Measurements from ENCODE around the gene TRIO.
"Not testable (repeated sequence)": the region's sequence is repeated elsewhere in the genome, so short reads cannot be mapped to it uniquely, and the experiment has no call there.

The TRIO gene

DNA sequence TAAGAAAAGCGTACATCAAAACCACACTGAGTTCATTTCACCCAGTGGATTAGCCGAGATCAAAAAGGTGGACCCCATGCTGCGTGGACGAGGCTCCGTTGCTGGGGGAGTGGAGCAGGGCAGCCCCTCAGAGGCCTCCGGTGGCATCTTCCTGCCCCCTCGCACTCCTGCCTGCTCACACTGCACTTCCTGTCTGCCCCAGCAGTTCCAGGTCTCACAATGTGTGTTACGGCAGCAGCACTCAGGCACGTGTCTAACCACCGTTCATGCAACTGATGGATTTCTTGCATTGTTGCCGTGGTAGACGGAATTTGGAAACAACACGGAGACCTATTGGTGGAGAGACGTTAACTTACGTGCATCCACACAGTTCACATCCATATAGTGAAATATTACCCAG, 241.9 kb downstream of the TRIO start:
- no peak for TF ChIP-seq BHLHE40 (IDR thresholded peaks at IDR 0.05; ENCODE audit: borderline replicate concordance)
- TF ChIP-seq NFRKB (IDR thresholded peaks at IDR 0.05): no peak
- no peak for TF ChIP-seq HDGF (IDR thresholded peaks at IDR 0.05; ENCODE audit: borderline replicate concordance)
- no peak for TF ChIP-seq L3MBTL2 (conservative IDR thresholded peaks at IDR 0.05)
- no peak for TF ChIP-seq SUZ12 (IDR thresholded peaks at IDR 0.05)
- no peak for TF ChIP-seq PKNOX1 (IDR thresholded peaks at IDR 0.05)
- no peak for TF ChIP-seq CTBP1 (IDR thresholded peaks at IDR 0.05; ENCODE audit: borderline replicate concordance)
- TF ChIP-seq FOXM1 (IDR thresholded peaks at IDR 0.05; ENCODE audit: borderline replicate concordance): no peak
- TF ChIP-seq FOXA1 (IDR thresholded peaks at IDR 0.05): no peak
- TF ChIP-seq ZNF384 (IDR thresholded peaks at IDR 0.05): no peak
- no peak for TF ChIP-seq ARNT (IDR thresholded peaks at IDR 0.05)
- TF ChIP-seq FOXK2 (IDR thresholded peaks at IDR 0.05): no peak
- TF ChIP-seq TARDBP (IDR thresholded peaks at IDR 0.05): no peak
- TF ChIP-seq SP1 (IDR thresholded peaks at IDR 0.05): no peak
- no peak for TF ChIP-seq LEF1 (IDR thresholded peaks at IDR 0.05; ENCODE audit: borderline replicate concordance)
- TF ChIP-seq ELF4 (IDR thresholded peaks at IDR 0.05): no peak
- DNase-seq (ENCODE audit: extremely low spot score): no peak
- ChIA-PET CTCF (no interaction called here), POLR2A (no interaction called here)

GRCh38 chr5:14386884-14387624, 243.9 kb downstream of the TRIO start:
- DNase-seq (ENCODE audit: extremely low spot score): no peak
- TF ChIP-seq CTBP1 (IDR thresholded peaks at IDR 0.05; ENCODE audit: borderline replicate concordance) (no peak), FOXM1 (IDR thresholded peaks at IDR 0.05; ENCODE audit: borderline replicate concordance) (no peak), SP1 (IDR thresholded peaks at IDR 0.05) (no peak), HDGF (IDR thresholded peaks at IDR 0.05; ENCODE audit: borderline replicate concordance) (no peak), L3MBTL2 (conservative IDR thresholded peaks at IDR 0.05) (no peak), FOXK2 (IDR thresholded peaks at IDR 0.05) (no peak), BHLHE40 (IDR thresholded peaks at IDR 0.05; ENCODE audit: borderline replicate concordance) (no peak), ZNF384 (IDR thresholded peaks at IDR 0.05) (no peak), PKNOX1 (IDR thresholded peaks at IDR 0.05) (no peak), FOXA1 (IDR thresholded peaks at IDR 0.05) (no peak), SUZ12 (IDR thresholded peaks at IDR 0.05) (no peak), TARDBP (IDR thresholded peaks at IDR 0.05) (no peak), ELF4 (IDR thresholded peaks at IDR 0.05) (no peak), ARNT (IDR thresholded peaks at IDR 0.05) (no peak), LEF1 (IDR thresholded peaks at IDR 0.05; ENCODE audit: borderline replicate concordance) (no peak), NFRKB (IDR thresholded peaks at IDR 0.05) (no peak)
- ChIA-PET POLR2A (no interaction called here), CTCF (interaction anchor here (0.5 kb wide), 1 partner anchor 400 kb away, joined by 5 read pairs; no protein-coding TSS in a partner anchor)

GRCh38 chr5:14388741-14389140, 245.6 kb downstream of the TRIO start:
- ChIA-PET CTCF (interaction anchor here (0.6 to 1.1 kb wide), 3 partner anchors 25 to 260 kb away, joined by 3 to 4 read pairs (median 3); no protein-coding TSS in a partner anchor), POLR2A (no interaction called here)
- DNase-seq (ENCODE audit: extremely low spot score): no peak
- TF ChIP-seq FOXA1 (IDR thresholded peaks at IDR 0.05) (no peak), PKNOX1 (IDR thresholded peaks at IDR 0.05) (no peak), ZNF384 (IDR thresholded peaks at IDR 0.05) (no peak)

DNA sequence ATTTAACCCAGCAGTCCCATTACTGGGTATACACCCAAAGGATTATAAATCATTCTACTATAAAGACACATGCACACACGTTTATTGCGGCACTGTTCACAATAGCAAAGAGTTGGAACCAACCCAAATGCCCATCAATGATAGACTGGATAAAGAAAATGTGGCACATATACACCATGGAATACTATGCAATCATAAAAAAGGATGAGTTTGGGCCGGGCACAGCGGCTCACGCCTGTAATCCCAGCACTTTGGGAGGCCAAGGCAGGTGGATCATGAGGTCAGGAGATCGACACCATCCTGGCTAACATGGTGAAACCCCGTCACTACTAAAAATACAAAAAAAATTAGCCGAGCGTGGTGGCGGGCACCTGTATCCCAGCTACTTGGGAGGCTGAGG, 249.4 kb downstream of the TRIO start:
- DNase-seq (ENCODE audit: extremely low spot score); POLR2A ChIA-PET; CTCF ChIA-PET: not testable (repeated sequence)

DNA sequence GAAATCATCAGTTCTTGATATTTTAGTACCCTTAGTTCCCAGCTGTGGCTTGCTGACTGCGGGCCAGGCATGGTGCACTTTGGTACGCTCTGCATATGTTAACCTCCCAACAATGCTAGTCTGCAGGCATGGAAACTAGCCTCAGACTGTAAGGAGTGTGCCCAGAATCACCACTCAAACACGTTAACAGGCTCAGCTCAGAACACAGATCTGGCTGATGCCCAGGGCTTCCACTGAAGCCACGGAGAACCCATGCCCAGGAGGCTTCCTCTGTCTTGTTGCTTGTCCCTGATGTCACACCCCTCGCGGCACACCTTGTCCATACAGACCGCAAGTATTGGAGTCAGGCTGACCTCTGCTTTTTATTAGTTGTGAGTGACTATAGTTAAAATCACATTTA, 251.2 kb downstream of the TRIO start:
- ChIA-PET CTCF (no interaction called here), POLR2A (no interaction called here)
- no peak for TF ChIP-seq SUZ12 (IDR thresholded peaks at IDR 0.05)
- TF ChIP-seq ARNT (IDR thresholded peaks at IDR 0.05): no peak
- TF ChIP-seq ZNF384 (IDR thresholded peaks at IDR 0.05): no peak
- no peak for TF ChIP-seq CTBP1 (IDR thresholded peaks at IDR 0.05; ENCODE audit: borderline replicate concordance)
- no peak for TF ChIP-seq FOXK2 (IDR thresholded peaks at IDR 0.05)
- TF ChIP-seq NFRKB (IDR thresholded peaks at IDR 0.05): no peak
- no peak for DNase-seq (ENCODE audit: extremely low spot score)

DNA sequence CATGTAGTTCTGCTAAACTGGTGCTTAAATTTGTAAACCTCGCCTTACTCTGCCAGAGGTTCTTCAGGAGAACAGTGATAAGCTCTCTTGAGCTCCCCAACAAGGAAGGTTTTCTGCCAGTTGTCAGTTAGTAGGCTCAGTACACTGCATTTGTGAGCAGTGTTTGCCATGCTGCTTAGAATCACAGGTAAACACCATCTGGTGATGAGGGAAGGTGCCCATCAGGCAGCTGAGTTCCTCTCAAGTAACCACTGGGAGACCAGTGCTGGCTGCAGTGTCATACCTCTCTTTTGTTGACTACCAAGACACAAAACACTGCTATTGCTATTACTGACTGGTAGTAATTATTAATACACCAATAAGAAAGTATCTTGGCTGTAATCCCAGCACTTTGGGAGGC, 252.3 kb downstream of the TRIO start:
- CTCF ChIA-PET: interaction anchor here (0.9 kb wide), 1 partner anchor 253 kb away, joined by 4 read pairs; no protein-coding TSS in a partner anchor
- DNase-seq (ENCODE audit: extremely low spot score): no peak
- no peak for TF ChIP-seq NFRKB (IDR thresholded peaks at IDR 0.05)
- no peak for TF ChIP-seq HDGF (IDR thresholded peaks at IDR 0.05; ENCODE audit: borderline replicate concordance)
- no peak for TF ChIP-seq ZNF384 (IDR thresholded peaks at IDR 0.05)
- no peak for TF ChIP-seq ARNT (IDR thresholded peaks at IDR 0.05)
- TF ChIP-seq ELF4 (IDR thresholded peaks at IDR 0.05): no peak
- TF ChIP-seq FOXM1 (IDR thresholded peaks at IDR 0.05; ENCODE audit: borderline replicate concordance): no peak
- TF ChIP-seq TARDBP (IDR thresholded peaks at IDR 0.05): no peak
- TF ChIP-seq BHLHE40 (IDR thresholded peaks at IDR 0.05; ENCODE audit: borderline replicate concordance): no peak
- no peak for TF ChIP-seq SP1 (IDR thresholded peaks at IDR 0.05)
- POLR2A ChIA-PET: no interaction called here

DNA sequence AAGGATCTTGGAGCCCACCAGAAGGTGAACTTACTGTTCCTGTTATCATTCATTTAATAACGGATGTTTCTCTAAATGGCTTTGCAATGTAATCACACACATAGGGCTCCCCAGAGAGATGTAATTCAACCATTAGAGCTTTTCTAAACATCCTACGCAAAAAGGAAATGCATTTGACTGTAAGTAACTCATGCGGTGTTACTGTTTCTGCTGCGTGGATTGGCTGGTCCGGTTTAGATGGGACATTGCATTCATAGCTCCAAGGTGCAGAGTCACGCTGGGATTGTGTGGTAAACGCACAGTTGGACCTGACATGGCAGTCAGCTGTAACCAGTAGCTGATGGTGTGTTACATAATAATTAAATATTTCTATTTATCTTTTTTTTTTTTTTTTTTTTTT, 252.9 kb downstream of the TRIO start:
- DNase-seq (ENCODE audit: extremely low spot score): no peak
- no peak for TF ChIP-seq L3MBTL2 (conservative IDR thresholded peaks at IDR 0.05)
- no peak for TF ChIP-seq NFRKB (IDR thresholded peaks at IDR 0.05)
- TF ChIP-seq BHLHE40 (IDR thresholded peaks at IDR 0.05; ENCODE audit: borderline replicate concordance): no peak
- no peak for TF ChIP-seq FOXM1 (IDR thresholded peaks at IDR 0.05; ENCODE audit: borderline replicate concordance)
- TF ChIP-seq TARDBP (IDR thresholded peaks at IDR 0.05): no peak
- no peak for TF ChIP-seq FOXK2 (IDR thresholded peaks at IDR 0.05)
- no peak for TF ChIP-seq PKNOX1 (IDR thresholded peaks at IDR 0.05)
- no peak for TF ChIP-seq SP1 (IDR thresholded peaks at IDR 0.05)
- no peak for TF ChIP-seq ARNT (IDR thresholded peaks at IDR 0.05)
- no peak for TF ChIP-seq SUZ12 (IDR thresholded peaks at IDR 0.05)
- no peak for TF ChIP-seq LEF1 (IDR thresholded peaks at IDR 0.05; ENCODE audit: borderline replicate concordance)
- no peak for TF ChIP-seq ZNF384 (IDR thresholded peaks at IDR 0.05)
- TF ChIP-seq FOXA1 (IDR thresholded peaks at IDR 0.05): no peak
- TF ChIP-seq CTBP1 (IDR thresholded peaks at IDR 0.05; ENCODE audit: borderline replicate concordance): no peak
- TF ChIP-seq HDGF (IDR thresholded peaks at IDR 0.05; ENCODE audit: borderline replicate concordance): no peak
- POLR2A ChIA-PET: no interaction called here
- CTCF ChIA-PET: interaction anchor here (0.9 kb wide), 1 partner anchor 253 kb away, joined by 4 read pairs; no protein-coding TSS in a partner anchor
